Liver (tissue), 9 donors: ENCODE results near the gene PHYKPL. TPM values are rescaled to one million over a fixed set of nuclear protein-coding genes. Genes with fewer than 3 reads are reported as not detected.

Experiments used
- DNase-seq: peaks from one replicate; pipeline ENCODE4 v3.0.0-alpha.2; 2017; ENCODE audit warnings: low spot score
- H3K27ac ChIP-seq, 2 donors: one replicate each; pipeline ENCODE4 v1.7.0; 2013; ENCODE audit warnings: inconsistent platforms in 2 of 2, low read length in 2 of 2, control low read depth in 1 of 2, low read depth in 1 of 2, mild to moderate bottlenecking in 1 of 2
- H3K27me3 ChIP-seq, 4 donors: one replicate each; pipeline versions ENCODE4 v1.6.1 to v1.7.0; 2013; ENCODE audit warnings: low read length in 3 of 4, inconsistent platforms in 1 of 4, mild to moderate bottlenecking in 1 of 4, moderate library complexity in 1 of 4; ENCODE audit not compliant: control insufficient read depth in 4 of 4, insufficient read depth in 4 of 4
- H3K36me3 ChIP-seq, 4 donors: one replicate each; pipeline versions ENCODE4 v1.6.1 to v1.7.0; 2013; ENCODE audit warnings: low read length in 3 of 4, mild to moderate bottlenecking in 3 of 4, low read depth in 1 of 4, moderate library complexity in 1 of 4; ENCODE audit not compliant: control insufficient read depth in 4 of 4, insufficient read depth in 3 of 4
- H3K4me1 ChIP-seq, 4 donors: one replicate each; pipeline versions ENCODE4 v1.6.1 to v1.7.0; 2013; ENCODE audit warnings: low read length in 3 of 4, mild to moderate bottlenecking in 3 of 4, moderate library complexity in 1 of 4; ENCODE audit not compliant: control insufficient read depth in 4 of 4, insufficient read depth in 4 of 4
- H3K4me3 ChIP-seq, 3 donors: one replicate each; pipeline versions ENCODE4 v1.6.1 to v1.7.0; 2013; ENCODE audit warnings: low read length in 3 of 3, control low read depth in 1 of 3, low read depth in 1 of 3, mild to moderate bottlenecking in 1 of 3
- H3K9ac ChIP-seq, 2 donors: one replicate each; pipeline ENCODE4 v1.7.0; 2013; ENCODE audit warnings: low read length in 2 of 2, mild to moderate bottlenecking in 2 of 2, moderate library complexity in 2 of 2, control low read depth in 1 of 2, low read depth in 1 of 2
- H3K9me3 ChIP-seq, 4 donors: one replicate each; pipeline versions ENCODE4 v1.6.1 to v1.7.0; 2013; ENCODE audit warnings: low read length in 3 of 4; ENCODE audit not compliant: control insufficient read depth in 4 of 4
- EGR1 ChIP-seq, 2 donors: IDR thresholded peaks; 2 replicates each; pipeline ENCODE4 v1.6.1; 2016 to 2018; ENCODE audit warnings: antibody characterized with exemption in 2 of 2, low read depth in 2 of 2
- FOXA1 ChIP-seq: IDR thresholded peaks from 2 replicates; pipeline ENCODE4 v1.6.1; 2016; ENCODE audit warnings: antibody characterized with exemption
- FOXA2 ChIP-seq: IDR thresholded peaks from 2 replicates; pipeline ENCODE4 v1.6.1; 2016; ENCODE audit warnings: antibody characterized with exemption
- GABPA ChIP-seq, 2 donors: IDR thresholded peaks in 1 of 2; conservative IDR thresholded peaks in 1 of 2; 2 replicates each; pipeline ENCODE4 v1.6.1; 2016; ENCODE audit warnings: antibody characterized with exemption in 2 of 2, mild to moderate bottlenecking in 1 of 2, moderate library complexity in 1 of 2
- HNF4A ChIP-seq, 2 donors: conservative IDR thresholded peaks; 2 replicates each; pipeline ENCODE4 v1.6.1; 2016; ENCODE audit warnings: antibody characterized with exemption in 2 of 2, mild to moderate bottlenecking in 2 of 2
- HNF4G ChIP-seq: IDR thresholded peaks from 2 replicates; pipeline ENCODE4 v1.6.1; 2016; ENCODE audit warnings: antibody characterized with exemption
- JUND ChIP-seq, 2 donors: IDR thresholded peaks; 2 replicates each; pipeline ENCODE4 v1.6.1; 2016; ENCODE audit warnings: antibody characterized with exemption in 2 of 2
- NR2F2 ChIP-seq: IDR thresholded peaks from 2 replicates; pipeline ENCODE4 v1.6.1; 2016; ENCODE audit warnings: antibody characterized with exemption
- RAD21 ChIP-seq, 2 donors: IDR thresholded peaks; 2 replicates each; pipeline ENCODE4 v1.6.1; 2016; ENCODE audit warnings: antibody characterized with exemption in 2 of 2, mild to moderate bottlenecking in 2 of 2
- RXRA ChIP-seq, 2 donors: IDR thresholded peaks; 2 replicates each; pipeline ENCODE4 v1.6.1; 2017 to 2018; ENCODE audit warnings: antibody characterized with exemption in 2 of 2, mild to moderate bottlenecking in 1 of 2
- SP1 ChIP-seq: IDR thresholded peaks from 2 replicates; pipeline ENCODE4 v1.6.1; 2018; ENCODE audit warnings: antibody characterized with exemption, mild to moderate bottlenecking
- TAF1 ChIP-seq: conservative IDR thresholded peaks from 2 replicates; pipeline ENCODE4 v1.6.1; 2016; ENCODE audit warnings: antibody characterized with exemption, mild to moderate bottlenecking
- YY1 ChIP-seq: IDR thresholded peaks from 2 replicates; pipeline ENCODE4 v1.6.1; 2016; ENCODE audit warnings: antibody characterized with exemption, mild to moderate bottlenecking
- WGBS: extraction: QIAGEN DNeasy Blood & Tissue Kit; methylation state at CpG from one replicate; pipeline ENCODE4 v1.1.7; 2013; 5-methylcytosine and 5-hydroxymethylcytosine counted together
- polyA plus RNA-seq, 2 donors: library from polyadenylated mRNA; stranded (reverse) in 1 of 2; unstranded in 1 of 2; fragments of 200-250 nt in 1 of 2; fragments of >200 nt in 1 of 2; fragmentation: Nextera tagmentation in 1 of 2; extraction: Ambion mirVana in 1 of 2; gene quantifications; one replicate each; pipeline versions ENCODE4 v1.2.1 to v1.2.3, GENCODE V29; 2013 to 2015
- total RNA-seq, 2 donors: library from RNA; depleted of rRNA; stranded (reverse); fragments of >200 nt; gene quantifications; one replicate each; pipeline ENCODE4 v1.2.3, GENCODE V29; 2014
- TF ChIP-seq, protein P1 (sequence below): IDR thresholded peaks from 2 replicates; pipeline ENCODE4 v1.6.1; 2016; ENCODE audit warnings: antibody characterized with exemption
- TF ChIP-seq, protein P2 (sequence below): IDR thresholded peaks from 2 replicates; pipeline ENCODE4 v1.6.1; 2016; ENCODE audit warnings: antibody characterized with exemption
- TF ChIP-seq, protein P3 (sequence below): IDR thresholded peaks from 2 replicates; pipeline ENCODE4 v1.6.1; 2016; ENCODE audit warnings: antibody characterized with exemption, mild to moderate bottlenecking
- TF ChIP-seq, protein P4 (sequence below): IDR thresholded peaks from 2 replicates; pipeline ENCODE4 v1.6.1; 2016; ENCODE audit warnings: antibody characterized with exemption
- TF ChIP-seq, protein P5 (sequence below): fragments of 150-350 bp; IDR thresholded peaks from 2 replicates; pipeline ENCODE4 v1.5.1; 2017; ENCODE audit warnings: improper control_type of control experiment, low read depth, low read length; ENCODE audit not compliant: missing input control
- donor health status: healthy.
- donor health status: healthy.
- donor health status: healthy.
- donor health status: healthy.
- donor health status: healthy.

The PHYKPL gene
- total and polyA plus RNA-seq, 4 donors, result 25.6 to 103 (median 45.0) TPM

DNA sequence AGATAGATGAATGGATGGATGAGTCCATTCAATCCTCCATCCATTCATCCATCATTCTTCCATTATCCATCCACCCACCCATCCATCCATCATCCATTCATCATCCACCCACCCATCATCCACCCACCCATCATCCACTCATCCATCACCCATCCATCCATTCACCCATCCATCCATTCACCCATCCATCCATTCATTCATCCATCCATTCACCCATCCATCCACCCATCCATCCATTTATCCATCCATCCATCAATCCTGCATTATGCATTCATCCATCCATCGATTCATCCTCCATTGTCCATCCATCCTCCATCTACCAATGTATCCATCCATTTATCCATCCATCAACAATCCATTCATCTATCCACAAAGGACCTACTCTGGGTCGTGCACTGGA, 12.8 kb upstream of the PHYKPL start:
- Histone ChIP-seq H3K36me3 (no peaks in the 10 kb centered on the region), H3K27me3 (no peaks in the 10 kb centered on the region), H3K4me1 (peaks cover 0 to 12% (median 7%) of the 10 kb centered on the region in 4 donors), H3K4me3 (no peak overlapping the region), H3K9me3 (no peaks in the 10 kb centered on the region), H3K27ac (no peak overlapping the region), H3K9ac (no peak overlapping the region)
- WGBS, result 78% methylated on average over 2 of the region's 2 CpGs
- TF ChIP-seq HNF4A (conservative IDR thresholded peaks at IDR 0.05), result no peak
- TF ChIP-seq EGR1 (IDR thresholded peaks at IDR 0.05; ENCODE audit: low read depth in 2 of 2), result no peak
- TF ChIP-seq, protein P1, sequence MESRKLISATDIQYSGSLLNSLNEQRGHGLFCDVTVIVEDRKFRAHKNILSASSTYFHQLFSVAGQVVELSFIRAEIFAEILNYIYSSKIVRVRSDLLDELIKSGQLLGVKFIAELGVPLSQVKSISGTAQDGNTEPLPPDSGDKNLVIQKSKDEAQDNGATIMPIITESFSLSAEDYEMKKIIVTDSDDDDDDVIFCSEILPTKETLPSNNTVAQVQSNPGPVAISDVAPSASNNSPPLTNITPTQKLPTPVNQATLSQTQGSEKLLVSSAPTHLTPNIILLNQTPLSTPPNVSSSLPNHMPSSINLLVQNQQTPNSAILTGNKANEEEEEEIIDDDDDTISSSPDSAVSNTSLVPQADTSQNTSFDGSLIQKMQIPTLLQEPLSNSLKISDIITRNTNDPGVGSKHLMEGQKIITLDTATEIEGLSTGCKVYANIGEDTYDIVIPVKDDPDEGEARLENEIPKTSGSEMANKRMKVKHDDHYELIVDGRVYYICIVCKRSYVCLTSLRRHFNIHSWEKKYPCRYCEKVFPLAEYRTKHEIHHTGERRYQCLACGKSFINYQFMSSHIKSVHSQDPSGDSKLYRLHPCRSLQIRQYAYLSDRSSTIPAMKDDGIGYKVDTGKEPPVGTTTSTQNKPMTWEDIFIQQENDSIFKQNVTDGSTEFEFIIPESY, result no peak
- no peak for TF ChIP-seq RAD21 (IDR thresholded peaks at IDR 0.05)
- TF ChIP-seq FOXA1, result no peak
- no peak for TF ChIP-seq TAF1
- TF ChIP-seq NR2F2, result no peak
- TF ChIP-seq, protein P2, sequence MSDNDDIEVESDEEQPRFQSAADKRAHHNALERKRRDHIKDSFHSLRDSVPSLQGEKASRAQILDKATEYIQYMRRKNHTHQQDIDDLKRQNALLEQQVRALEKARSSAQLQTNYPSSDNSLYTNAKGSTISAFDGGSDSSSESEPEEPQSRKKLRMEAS, result no peak
- TF ChIP-seq, protein P3, sequence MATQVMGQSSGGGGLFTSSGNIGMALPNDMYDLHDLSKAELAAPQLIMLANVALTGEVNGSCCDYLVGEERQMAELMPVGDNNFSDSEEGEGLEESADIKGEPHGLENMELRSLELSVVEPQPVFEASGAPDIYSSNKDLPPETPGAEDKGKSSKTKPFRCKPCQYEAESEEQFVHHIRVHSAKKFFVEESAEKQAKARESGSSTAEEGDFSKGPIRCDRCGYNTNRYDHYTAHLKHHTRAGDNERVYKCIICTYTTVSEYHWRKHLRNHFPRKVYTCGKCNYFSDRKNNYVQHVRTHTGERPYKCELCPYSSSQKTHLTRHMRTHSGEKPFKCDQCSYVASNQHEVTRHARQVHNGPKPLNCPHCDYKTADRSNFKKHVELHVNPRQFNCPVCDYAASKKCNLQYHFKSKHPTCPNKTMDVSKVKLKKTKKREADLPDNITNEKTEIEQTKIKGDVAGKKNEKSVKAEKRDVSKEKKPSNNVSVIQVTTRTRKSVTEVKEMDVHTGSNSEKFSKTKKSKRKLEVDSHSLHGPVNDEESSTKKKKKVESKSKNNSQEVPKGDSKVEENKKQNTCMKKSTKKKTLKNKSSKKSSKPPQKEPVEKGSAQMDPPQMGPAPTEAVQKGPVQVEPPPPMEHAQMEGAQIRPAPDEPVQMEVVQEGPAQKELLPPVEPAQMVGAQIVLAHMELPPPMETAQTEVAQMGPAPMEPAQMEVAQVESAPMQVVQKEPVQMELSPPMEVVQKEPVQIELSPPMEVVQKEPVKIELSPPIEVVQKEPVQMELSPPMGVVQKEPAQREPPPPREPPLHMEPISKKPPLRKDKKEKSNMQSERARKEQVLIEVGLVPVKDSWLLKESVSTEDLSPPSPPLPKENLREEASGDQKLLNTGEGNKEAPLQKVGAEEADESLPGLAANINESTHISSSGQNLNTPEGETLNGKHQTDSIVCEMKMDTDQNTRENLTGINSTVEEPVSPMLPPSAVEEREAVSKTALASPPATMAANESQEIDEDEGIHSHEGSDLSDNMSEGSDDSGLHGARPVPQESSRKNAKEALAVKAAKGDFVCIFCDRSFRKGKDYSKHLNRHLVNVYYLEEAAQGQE, result no peak
- no peak for TF ChIP-seq SP1
- no peak for TF ChIP-seq HNF4G
- TF ChIP-seq YY1, result no peak
- no peak for TF ChIP-seq JUND (IDR thresholded peaks at IDR 0.05)
- TF ChIP-seq, protein P4, sequence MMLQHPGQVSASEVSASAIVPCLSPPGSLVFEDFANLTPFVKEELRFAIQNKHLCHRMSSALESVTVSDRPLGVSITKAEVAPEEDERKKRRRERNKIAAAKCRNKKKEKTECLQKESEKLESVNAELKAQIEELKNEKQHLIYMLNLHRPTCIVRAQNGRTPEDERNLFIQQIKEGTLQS, result no peak
- TF ChIP-seq FOXA2, result no peak
- no peak for TF ChIP-seq GABPA (IDR thresholded peaks at IDR 0.05 in 1 of 2, conservative IDR thresholded peaks at IDR 0.05 in 1 of 2)
- TF ChIP-seq, protein P5, sequence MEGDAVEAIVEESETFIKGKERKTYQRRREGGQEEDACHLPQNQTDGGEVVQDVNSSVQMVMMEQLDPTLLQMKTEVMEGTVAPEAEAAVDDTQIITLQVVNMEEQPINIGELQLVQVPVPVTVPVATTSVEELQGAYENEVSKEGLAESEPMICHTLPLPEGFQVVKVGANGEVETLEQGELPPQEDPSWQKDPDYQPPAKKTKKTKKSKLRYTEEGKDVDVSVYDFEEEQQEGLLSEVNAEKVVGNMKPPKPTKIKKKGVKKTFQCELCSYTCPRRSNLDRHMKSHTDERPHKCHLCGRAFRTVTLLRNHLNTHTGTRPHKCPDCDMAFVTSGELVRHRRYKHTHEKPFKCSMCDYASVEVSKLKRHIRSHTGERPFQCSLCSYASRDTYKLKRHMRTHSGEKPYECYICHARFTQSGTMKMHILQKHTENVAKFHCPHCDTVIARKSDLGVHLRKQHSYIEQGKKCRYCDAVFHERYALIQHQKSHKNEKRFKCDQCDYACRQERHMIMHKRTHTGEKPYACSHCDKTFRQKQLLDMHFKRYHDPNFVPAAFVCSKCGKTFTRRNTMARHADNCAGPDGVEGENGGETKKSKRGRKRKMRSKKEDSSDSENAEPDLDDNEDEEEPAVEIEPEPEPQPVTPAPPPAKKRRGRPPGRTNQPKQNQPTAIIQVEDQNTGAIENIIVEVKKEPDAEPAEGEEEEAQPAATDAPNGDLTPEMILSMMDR, result no peak
- no peak for DNase-seq

DNA sequence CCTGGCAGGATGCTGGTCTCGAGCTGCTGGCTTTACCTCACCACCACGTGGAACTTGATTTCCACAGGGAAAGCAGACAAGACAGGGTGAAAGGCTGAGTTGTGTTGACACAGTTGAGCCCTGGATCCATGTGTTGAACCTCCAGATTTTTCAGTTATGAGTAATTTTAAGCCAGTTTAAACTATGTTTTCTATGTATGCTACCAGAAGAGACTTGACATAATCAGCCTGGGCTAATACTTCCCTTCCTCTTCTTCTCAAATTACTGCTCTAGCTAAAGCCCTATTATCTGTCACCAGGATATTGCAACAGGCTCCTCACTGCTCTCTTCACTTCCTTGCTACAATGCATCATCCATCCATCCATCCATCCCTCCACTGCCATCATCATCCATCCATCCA, 12.0 kb upstream of the PHYKPL start:
- peaks cover 0 to 13% (median 9%) of the 10 kb centered on the region in 4 donors for H3K4me1 ChIP-seq
- H3K9me3 ChIP-seq, result no peaks in the 10 kb centered on the region
- no peaks in the 10 kb centered on the region for H3K27me3 ChIP-seq
- no peak overlapping the region for H3K9ac ChIP-seq
- H3K27ac ChIP-seq, result no peak overlapping the region
- no peak overlapping the region for H3K4me3 ChIP-seq
- no peak for DNase-seq
- WGBS, result 80% methylated on average over 2 of the region's 2 CpGs
- H3K36me3 ChIP-seq, result no peaks in the 10 kb centered on the region
- TF ChIP-seq, protein P1, result no peak
- no peak for TF ChIP-seq GABPA (IDR thresholded peaks at IDR 0.05 in 1 of 2, conservative IDR thresholded peaks at IDR 0.05 in 1 of 2)
- TF ChIP-seq RXRA (IDR thresholded peaks at IDR 0.05), result no peak
- TF ChIP-seq NR2F2, result no peak
- TF ChIP-seq FOXA1, result no peak
- TF ChIP-seq RAD21 (IDR thresholded peaks at IDR 0.05), result no peak
- TF ChIP-seq TAF1, result no peak
- TF ChIP-seq, protein P5, result no peak
